RWPE2 (cell line): Measurements from ENCODE around the gene RAI1.

Experiments used
- ATAC-seq: fragments of 200-7000 bp; cut with Tn5 transposase; 3 replicates; pipeline ENCODE4 v1.9.1; 2021; ENCODE audit warnings: low read depth
- DNase-seq: peaks from one replicate; pipeline ENCODE4 v3.0.0-alpha.2; 2020; ENCODE audit warnings: low spot score
- H3K27ac ChIP-seq: fragments of 450-650 bp; 2 replicates; pipeline ENCODE4 v1.5.1; 2017; ENCODE audit warnings: mild to moderate bottlenecking; ENCODE audit not compliant: poor library complexity, severe bottlenecking
- H3K27me3 ChIP-seq: fragments of 250-450 bp; sonication (Bioruptor Pico); 2 replicates; pipeline ENCODE4 v1.5.1; 2021; ENCODE audit warnings: mild to moderate bottlenecking, moderate library complexity; ENCODE audit not compliant: insufficient read depth, poor library complexity, severe bottlenecking
- H3K36me3 ChIP-seq: fragments of 250-450 bp; sonication (Bioruptor Pico); 2 replicates; pipeline ENCODE4 v1.5.1; 2020; ENCODE audit warnings: low read depth, mild to moderate bottlenecking, moderate library complexity
- H3K4me1 ChIP-seq: fragments of 250-450 bp; sonication (Bioruptor Pico); 2 replicates; pipeline ENCODE4 v1.5.1; 2021; ENCODE audit warnings: mild to moderate bottlenecking, moderate library complexity; ENCODE audit not compliant: insufficient read depth, poor library complexity, severe bottlenecking
- H3K4me3 ChIP-seq: fragments of 250-450 bp; sonication (Bioruptor Pico); 2 replicates; pipeline ENCODE4 v1.5.1; 2021; ENCODE audit warnings: mild to moderate bottlenecking, moderate library complexity; ENCODE audit not compliant: severe bottlenecking
- H3K9me3 ChIP-seq: fragments of 250-450 bp; sonication (Bioruptor Pico); 2 replicates; pipeline ENCODE4 v1.5.1; 2021; ENCODE audit warnings: mild to moderate bottlenecking, moderate library complexity; ENCODE audit not compliant: severe bottlenecking
- CTCF ChIP-seq: fragments of 450-650 bp; IDR thresholded peaks from one replicate; pipeline ENCODE4 v1.5.1; 2017; ENCODE audit warnings: mild to moderate bottlenecking, moderate library complexity; ENCODE audit not compliant: poor library complexity, severe bottlenecking

RAI1 gene

GRCh38 chr17:17770632-17771044 lies 89.4 kb downstream of the RAI1 start:
- ATAC-seq: no peak
- DNase-seq: no peak
- Histone ChIP-seq H3K4me1 (peaks cover 19% of the 10 kb centered on the region), H3K4me3 (no peak overlapping the region), H3K9me3 (no peaks in the 10 kb centered on the region), H3K27ac (no peak overlapping the region), H3K36me3 (peaks cover 6% of the 10 kb centered on the region; the same call in 1 of the 2 replicates), H3K27me3 (no peaks in the 10 kb centered on the region)
- TF ChIP-seq CTCF: no peak

- no peak for DNase-seq
- Histone ChIP-seq H3K36me3 (no peaks in the 10 kb centered on the region), H3K9me3 (no peaks in the 10 kb centered on the region), H3K27ac (peak overlapping the region; percentile 94), H3K4me1 (peaks cover 19% of the 10 kb centered on the region), H3K4me3 (no peak overlapping the region), H3K27me3 (no peaks in the 10 kb centered on the region)
- no peak for ATAC-seq
- TF ChIP-seq CTCF: no peak
These were observed 90.4 kb downstream of the RAI1 start for GRCh38 chr17:17771498-17772201.

GRCh38 chr17:17772231-17772630 lies 91.0 kb downstream of the RAI1 start:
- no peak for TF ChIP-seq CTCF
- DNase-seq: no peak
- Histone ChIP-seq H3K27me3 (no peaks in the 10 kb centered on the region), H3K36me3 (no peaks in the 10 kb centered on the region), H3K4me1 (peaks cover 19% of the 10 kb centered on the region), H3K9me3 (no peaks in the 10 kb centered on the region), H3K4me3 (no peak overlapping the region), H3K27ac (peak overlapping the region; percentile 94)
- no peak for ATAC-seq

- Histone ChIP-seq H3K4me3 (no peak overlapping the region), H3K9me3 (no peaks in the 10 kb centered on the region), H3K27ac (peak overlapping the region; percentile 94), H3K36me3 (no peaks in the 10 kb centered on the region), H3K4me1 (peaks cover 19% of the 10 kb centered on the region), H3K27me3 (no peaks in the 10 kb centered on the region)
- TF ChIP-seq CTCF: peak; percentile 49
- DNase-seq (no peak), ATAC-seq (peak; percentile 71)
These were observed 93.0 kb downstream of the RAI1 start for GRCh38 chr17:17774009-17774881.

GRCh38 chr17:17776889-17777288 lies 95.6 kb downstream of the RAI1 start:
- H3K36me3 ChIP-seq: no peaks in the 10 kb centered on the region
- DNase-seq (no peak), ATAC-seq (no peak)
- H3K4me1 ChIP-seq: peaks cover 35% of the 10 kb centered on the region
- no peaks in the 10 kb centered on the region for H3K9me3 ChIP-seq
- TF ChIP-seq CTCF: no peak
- no peak overlapping the region for H3K4me3 ChIP-seq
- H3K27ac ChIP-seq: no peak overlapping the region
- H3K27me3 ChIP-seq: no peaks in the 10 kb centered on the region
